ENCODE results near the gene SDF4.

Gene SDF4

GRCh38 chr1:1231400-1232207 is at the start of gene SDF4:
SDF4 (minus strand) TSS chr1:1232001; CDS start chr1:1228772, 3,229 bp downstream.
- peak; percentile 82 for DNase-seq (ENCODE audit: extremely low read depth, low read depth)
- TF ChIP-seq, protein P1, sequence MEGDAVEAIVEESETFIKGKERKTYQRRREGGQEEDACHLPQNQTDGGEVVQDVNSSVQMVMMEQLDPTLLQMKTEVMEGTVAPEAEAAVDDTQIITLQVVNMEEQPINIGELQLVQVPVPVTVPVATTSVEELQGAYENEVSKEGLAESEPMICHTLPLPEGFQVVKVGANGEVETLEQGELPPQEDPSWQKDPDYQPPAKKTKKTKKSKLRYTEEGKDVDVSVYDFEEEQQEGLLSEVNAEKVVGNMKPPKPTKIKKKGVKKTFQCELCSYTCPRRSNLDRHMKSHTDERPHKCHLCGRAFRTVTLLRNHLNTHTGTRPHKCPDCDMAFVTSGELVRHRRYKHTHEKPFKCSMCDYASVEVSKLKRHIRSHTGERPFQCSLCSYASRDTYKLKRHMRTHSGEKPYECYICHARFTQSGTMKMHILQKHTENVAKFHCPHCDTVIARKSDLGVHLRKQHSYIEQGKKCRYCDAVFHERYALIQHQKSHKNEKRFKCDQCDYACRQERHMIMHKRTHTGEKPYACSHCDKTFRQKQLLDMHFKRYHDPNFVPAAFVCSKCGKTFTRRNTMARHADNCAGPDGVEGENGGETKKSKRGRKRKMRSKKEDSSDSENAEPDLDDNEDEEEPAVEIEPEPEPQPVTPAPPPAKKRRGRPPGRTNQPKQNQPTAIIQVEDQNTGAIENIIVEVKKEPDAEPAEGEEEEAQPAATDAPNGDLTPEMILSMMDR (IDR thresholded peaks at IDR 0.05; ENCODE audit: low read depth, low read length, missing control alignments) = no peak
- peak within 1 kb of the TSS; percentile 96 for H3K4me3 ChIP-seq (replicated peaks; ENCODE audit: low read depth, low read length)

GRCh38 chr1:1280782-1281481 is 49.1 kb upstream of the SDF4 start:
- TF ChIP-seq, protein P1 (IDR thresholded peaks at IDR 0.05; ENCODE audit: low read depth, low read length, missing control alignments) = no peak
- H3K4me3 ChIP-seq (replicated peaks; ENCODE audit: low read depth, low read length) = no peak overlapping the region
- no peak for DNase-seq (ENCODE audit: extremely low read depth, low read depth)

GRCh38 chr1:1279028-1279427 is 47.2 kb upstream of the SDF4 start:
- no peak overlapping the region for H3K4me3 ChIP-seq (replicated peaks; ENCODE audit: low read depth, low read length)
- TF ChIP-seq, protein P1 (IDR thresholded peaks at IDR 0.05; ENCODE audit: low read depth, low read length, missing control alignments) = no peak
- no peak for DNase-seq (ENCODE audit: extremely low read depth, low read depth)

GRCh38 chr1:1278620-1279019 is 46.8 kb upstream of the SDF4 start:
- TF ChIP-seq, protein P1 (IDR thresholded peaks at IDR 0.05; ENCODE audit: low read depth, low read length, missing control alignments) = no peak
- H3K4me3 ChIP-seq (replicated peaks; ENCODE audit: low read depth, low read length) = no peak overlapping the region
- DNase-seq (ENCODE audit: extremely low read depth, low read depth) = no peak

DNA sequence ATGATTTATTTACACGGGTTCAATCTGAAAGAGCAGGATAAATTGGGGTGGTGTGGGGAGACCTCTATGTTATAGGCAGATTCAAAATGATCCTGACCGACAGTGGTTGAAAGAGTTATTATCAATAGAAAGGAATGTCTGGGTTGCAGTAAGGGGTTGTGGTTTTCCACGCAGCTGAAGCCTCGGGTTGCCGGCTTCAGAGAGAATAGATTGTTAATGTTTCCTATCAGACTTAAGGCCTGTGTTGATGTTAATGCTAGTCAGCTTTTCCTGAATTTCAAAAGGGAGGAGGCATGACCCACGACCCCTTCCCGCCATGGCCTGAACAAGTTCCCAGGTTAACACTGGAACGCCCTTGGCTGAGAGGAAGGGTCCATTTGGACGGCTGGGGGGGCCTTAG is 44.0 kb upstream of the SDF4 start:
- no peak overlapping the region for H3K4me3 ChIP-seq (replicated peaks; ENCODE audit: low read depth, low read length)
- TF ChIP-seq, protein P1 (IDR thresholded peaks at IDR 0.05; ENCODE audit: low read depth, low read length, missing control alignments) = no peak
- DNase-seq (ENCODE audit: extremely low read depth, low read depth) = no peak

GRCh38 chr1:1274931-1275431 is 43.2 kb upstream of the SDF4 start:
- no peak for DNase-seq (ENCODE audit: extremely low read depth, low read depth)
- TF ChIP-seq, protein P1 (IDR thresholded peaks at IDR 0.05; ENCODE audit: low read depth, low read length, missing control alignments) = no peak
- H3K4me3 ChIP-seq (replicated peaks; ENCODE audit: low read depth, low read length) = peak overlapping the region; percentile 92

Measured in HFF-Myc (cell line).